ENCODE measurements around the gene TGM2.
A peak's percentile ranks its signal among the peaks of the same experiment; 100 is the strongest.
"Not testable (repeated sequence)": the region's sequence is repeated elsewhere in the genome, so short reads cannot be mapped to it uniquely, and the experiment has no call there.

TGM2 gene

DNA sequence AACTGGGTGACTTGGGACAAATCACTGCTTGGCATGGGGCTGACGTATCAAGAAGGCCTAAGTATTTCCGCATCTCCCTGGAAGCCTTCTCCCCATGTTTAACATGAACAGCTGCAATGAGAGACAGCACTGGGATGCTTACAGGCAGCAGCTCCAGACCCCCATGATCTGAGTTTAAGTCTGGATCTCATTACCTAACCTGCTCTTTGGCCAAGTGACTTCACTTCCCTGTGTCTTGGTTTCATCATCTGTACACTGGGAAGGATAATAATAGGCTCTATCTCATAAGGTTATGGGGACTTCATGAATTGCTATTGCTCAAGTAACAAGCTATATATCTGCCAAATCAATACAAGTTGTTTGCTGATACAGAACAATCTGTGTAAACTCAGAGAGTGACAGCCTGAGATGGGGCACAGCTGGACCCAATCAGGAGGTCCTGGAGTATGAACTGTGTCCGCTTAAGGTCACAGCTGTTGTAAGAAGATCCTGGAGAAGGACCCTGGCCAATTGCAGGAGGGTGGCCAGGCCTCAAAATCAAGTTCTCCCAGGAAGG, 56.0 kb downstream of the TGM2 start:
- no peak for FAIRE-seq
- no peak for DNase-seq (ENCODE audit: extremely low spot score, insufficient read length, low read depth)

DNA sequence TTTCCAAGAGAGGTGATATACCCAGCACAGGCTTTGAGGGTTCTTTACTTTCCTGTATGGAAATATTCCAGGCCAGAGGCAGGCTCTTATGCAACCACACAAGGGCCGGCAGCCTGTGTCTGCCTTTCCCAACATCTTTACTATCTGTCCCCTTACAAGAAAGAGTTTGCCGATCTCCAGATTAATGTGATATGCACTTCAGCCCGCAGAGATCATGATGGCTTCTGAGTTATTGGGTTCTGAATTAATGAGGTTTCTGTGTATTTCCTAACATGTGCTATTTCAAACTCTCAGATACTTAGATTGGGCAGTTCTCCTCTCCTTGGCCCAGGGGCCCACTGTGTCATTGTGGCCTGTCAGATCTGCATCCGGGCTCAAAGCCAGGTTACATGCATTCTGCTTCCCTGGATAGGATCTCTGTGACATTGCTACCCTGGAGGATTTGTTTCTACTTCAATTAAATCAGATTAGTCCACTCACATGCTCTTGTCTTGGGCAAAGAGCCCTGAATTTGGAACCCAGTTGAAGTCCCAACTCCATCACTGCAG, 56.6 kb downstream of the TGM2 start:
- DNase-seq (ENCODE audit: extremely low spot score, insufficient read length, low read depth), result no peak
- FAIRE-seq, result no peak

DNA sequence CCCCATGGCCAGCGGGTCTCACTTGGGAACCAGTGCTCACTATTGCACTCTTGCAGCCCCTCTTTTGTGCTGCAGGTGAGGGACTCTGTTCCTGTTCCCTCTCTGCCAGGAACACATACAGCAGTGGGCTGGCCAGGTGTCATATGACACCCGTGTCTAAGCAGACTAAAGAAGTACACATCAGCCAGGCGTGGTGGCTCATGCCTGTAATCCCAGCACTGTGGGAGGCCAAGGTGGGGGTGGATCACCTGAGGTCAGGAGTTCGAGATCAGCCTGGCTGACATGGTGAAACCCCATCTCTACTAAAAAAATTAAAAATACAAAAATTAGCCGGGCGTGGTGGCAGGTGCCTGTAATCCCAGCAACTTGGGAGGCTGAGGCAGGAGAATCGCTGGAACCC, 57.2 kb downstream of the TGM2 start:
- not testable (repeated sequence) for FAIRE-seq; DNase-seq (ENCODE audit: extremely low spot score, insufficient read length, low read depth)

DNA sequence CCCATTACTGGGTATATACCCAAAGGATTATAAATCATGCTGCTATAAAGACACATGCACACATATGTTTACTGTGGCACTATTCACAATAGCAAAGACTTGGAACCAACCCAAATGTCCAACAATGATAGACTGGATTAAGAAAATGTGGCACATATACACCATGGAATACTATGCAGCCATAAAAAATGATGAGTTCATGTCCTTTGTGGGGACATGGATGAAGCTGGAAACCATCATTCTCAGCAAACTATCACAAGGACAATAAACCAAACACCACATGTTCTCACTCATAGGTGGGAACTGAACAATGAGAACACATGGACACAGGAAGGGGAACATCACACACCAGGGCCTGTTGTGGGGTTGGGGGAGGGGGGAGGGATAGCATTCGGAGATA, 57.7 kb downstream of the TGM2 start:
- not testable (repeated sequence) for DNase-seq (ENCODE audit: extremely low spot score, insufficient read length, low read depth); FAIRE-seq

DNA sequence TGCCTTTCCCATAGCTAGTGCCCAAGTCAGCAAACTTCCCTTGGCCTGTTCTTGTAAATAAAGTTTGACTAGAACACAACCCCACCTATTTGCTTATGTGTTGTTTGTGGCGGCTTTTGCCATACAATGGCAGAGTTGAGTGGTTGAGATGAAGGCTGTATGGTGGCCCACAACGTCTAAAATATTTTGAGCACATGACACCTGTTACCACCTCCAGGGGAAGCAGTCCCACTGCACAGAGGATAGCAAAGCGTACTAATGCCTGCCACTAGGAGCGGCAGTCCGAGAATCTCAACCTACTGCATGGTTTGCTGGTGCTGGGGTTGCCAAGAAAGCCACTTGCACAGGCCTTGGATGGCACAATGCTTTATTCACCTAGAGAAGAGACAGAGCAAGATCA, 58.6 kb downstream of the TGM2 start:
- DNase-seq (ENCODE audit: extremely low spot score, insufficient read length, low read depth) (no peak), FAIRE-seq (no peak)

DNA sequence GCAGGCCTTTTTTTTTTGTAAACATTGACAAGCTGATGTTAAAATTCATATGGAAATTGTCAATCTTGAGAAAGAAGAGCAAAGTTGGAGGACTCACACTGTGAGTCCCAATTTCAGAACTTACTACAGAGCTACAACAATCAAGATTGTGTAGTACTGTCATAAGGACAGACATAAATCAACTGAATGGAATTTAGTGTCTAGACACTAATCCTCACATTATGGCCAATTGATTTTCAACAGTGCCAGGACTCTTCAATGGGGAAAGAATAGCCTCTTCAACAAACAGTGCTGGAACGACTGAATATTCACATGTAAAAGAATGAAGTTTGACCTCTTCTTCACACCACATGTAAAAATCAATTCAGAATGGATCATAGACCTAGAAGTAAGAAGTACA, 60.8 kb downstream of the TGM2 start:
- DNase-seq (ENCODE audit: extremely low spot score, insufficient read length, low read depth), result no peak
- no peak for FAIRE-seq

DNA sequence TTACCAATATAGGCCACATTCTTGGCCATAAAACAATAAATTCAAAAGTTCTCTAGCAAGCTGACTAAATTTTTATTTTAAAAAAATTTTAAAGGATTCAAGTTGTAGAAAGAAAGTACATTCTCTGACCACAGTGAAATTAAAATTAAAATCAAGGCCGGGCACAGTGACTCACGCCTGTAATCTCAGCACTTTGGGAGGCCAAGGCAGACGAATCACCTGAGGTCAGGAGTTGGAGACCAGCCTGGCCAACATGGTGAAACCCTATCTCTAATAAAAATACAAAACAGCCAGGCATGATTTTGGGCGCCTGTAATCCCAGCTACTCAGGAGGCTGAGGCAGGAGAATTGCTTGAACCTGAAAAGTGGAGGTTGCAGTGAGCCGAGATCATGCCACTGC, 62.9 kb downstream of the TGM2 start:
- not testable (repeated sequence) for FAIRE-seq

DNA sequence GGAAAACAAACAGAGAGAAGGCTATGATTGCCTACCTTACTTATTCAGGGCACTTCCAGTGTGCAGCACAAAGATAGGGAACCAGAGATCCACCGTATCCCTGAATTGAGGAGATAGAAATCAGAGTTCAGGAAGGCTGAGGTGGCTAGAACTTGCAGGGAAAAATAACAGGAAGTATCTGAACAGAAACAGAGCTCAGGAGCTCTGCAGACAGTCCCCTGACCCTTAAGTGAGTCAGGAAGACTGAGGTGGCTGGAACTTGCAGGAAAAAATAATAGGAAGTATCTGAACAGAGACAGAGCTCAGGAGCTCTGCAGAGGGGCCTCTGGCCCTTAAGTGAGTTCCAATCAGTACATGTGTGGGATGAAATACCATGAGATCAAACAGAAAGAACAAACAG, 66.1 kb downstream of the TGM2 start:
- FAIRE-seq (no peak), DNase-seq (ENCODE audit: extremely low spot score, insufficient read length, low read depth) (no peak)

More for the DNA sequence above, 62.9 kb downstream of the TGM2 start:
- not testable (repeated sequence) for DNase-seq (ENCODE audit: extremely low spot score, insufficient read length, low read depth)

DNA sequence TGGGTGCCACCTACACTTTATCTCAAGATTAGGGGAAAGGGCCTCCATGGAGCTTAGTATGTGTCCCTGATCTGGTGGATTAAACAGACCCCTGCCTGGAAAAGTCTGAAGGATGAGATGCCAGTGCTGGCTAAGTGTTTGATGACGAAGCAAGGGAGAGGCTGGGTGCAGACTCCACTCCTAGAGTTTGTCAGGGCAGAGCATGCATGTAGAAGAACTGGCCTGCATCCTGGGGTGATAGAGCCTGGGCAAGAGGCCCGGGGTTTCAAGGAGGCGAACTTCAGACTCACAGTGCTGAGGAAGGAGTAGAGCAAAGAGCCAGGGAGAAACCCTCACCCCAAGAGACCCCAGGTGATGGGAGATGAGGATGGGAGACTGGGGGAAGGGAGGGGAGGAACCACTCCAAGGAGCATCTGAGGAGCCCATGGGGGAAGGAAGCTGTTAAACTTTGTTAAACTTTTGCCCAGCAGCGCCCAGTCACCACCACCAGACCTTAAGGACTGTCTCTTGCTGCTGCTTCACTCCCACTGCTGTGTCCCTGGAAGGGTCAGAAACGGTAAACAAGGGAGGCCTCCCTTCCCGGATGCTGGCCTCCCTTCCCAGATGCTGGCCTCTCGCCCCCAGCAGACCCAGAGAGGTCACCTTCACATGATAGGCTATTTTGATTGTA, 69.9 kb downstream of the TGM2 start:
- DNase-seq (ENCODE audit: extremely low spot score, insufficient read length, low read depth) (no peak), FAIRE-seq (no peak)

DNA sequence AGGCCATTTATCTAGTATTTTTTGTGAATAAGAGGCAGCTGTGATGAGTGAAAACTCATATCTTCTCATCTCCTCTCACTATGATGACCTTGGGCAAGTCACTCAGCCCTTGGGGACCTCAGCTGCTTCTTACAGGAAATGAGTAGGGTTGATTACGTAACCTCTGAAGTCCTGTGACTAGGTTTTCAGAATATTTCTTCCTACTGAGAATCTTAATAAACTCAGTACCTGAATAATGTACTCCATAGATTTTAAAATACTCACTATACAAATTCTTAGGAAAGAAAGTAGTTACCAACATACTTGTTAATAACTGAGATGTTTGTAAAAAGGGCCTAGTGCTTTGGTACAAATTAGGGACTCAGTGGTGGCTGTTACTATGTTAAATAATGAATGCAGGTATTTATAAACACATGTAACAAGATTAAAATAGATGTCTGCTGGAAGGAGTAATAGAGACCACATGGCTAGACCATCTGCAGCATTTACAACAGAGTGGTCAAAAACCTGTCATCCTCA, 70.6 kb downstream of the TGM2 start:
- peak; percentile 88 for FAIRE-seq
- peak; percentile 49 for DNase-seq (ENCODE audit: extremely low spot score, insufficient read length, low read depth)

DNA sequence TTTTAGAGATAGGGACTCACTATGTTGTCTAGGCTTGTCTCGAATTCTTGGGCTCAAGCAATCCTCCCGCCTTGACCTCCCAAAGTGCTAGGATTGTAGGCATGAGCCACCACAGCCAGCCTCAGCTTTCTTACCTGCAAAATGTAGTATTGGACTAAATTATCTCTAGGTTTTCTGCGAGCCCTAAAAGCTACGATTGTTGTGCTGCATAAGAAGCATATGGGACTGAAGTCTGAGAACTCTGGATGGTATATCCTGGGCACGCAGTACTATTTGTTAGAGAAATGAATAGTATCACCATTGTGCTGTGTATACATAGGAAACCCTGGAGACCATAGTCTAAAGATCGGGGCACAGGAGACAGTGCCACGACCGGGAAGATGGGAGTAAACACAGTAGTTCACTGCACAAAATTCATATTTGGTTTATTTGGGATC, 71.4 kb downstream of the TGM2 start:
- DNase-seq (ENCODE audit: extremely low spot score, insufficient read length, low read depth), result no peak
- no peak for FAIRE-seq

DNA sequence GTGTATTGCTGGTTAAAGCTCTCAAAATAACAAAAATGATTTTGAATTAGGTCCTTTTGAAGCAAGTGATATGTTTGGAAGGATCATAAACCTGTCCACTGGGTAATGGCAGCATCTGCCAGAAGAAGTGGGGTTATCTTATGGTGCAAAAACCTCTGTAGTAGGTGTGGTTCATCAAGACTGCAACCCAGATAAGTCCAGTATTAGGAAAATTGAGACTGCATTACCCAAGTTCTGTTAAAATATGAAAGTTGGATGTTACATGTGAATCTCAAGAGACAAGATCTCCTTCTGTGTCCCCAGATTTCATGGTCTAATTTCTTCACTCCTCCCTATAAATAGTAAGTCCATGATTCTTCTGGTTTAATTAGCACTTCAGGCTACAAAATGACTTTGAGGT, 72.2 kb downstream of the TGM2 start:
- peak; percentile 45 for FAIRE-seq
- DNase-seq (ENCODE audit: extremely low spot score, insufficient read length, low read depth), result no peak

DNA sequence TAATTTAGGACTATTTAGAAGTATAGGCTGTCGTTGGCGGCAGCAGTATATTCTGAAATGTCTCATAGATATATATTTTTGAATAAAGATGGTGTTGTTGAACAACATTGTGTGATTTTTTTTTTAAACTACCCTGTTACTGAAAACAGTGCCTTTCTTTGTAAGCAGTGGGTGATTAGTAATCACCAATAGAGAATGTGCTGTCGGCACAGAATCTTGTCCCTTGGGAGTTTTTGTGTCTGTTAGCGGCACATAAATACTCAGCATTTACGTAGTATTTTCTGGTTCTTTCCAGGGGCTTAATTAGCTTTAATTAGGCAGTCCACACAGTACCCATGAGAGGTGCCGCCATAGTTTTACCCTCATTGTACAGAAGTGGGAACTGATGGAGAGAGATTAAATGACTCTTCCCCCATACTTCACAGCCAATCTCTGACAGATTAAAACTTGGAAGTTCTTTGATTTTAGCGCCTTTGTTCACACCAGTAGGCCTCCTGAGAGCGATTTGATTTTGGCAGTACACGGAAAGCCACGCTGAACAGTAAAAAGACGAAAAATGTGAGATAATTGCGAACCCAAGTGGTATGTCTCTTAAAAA, 72.7 kb downstream of the TGM2 start:
- DNase-seq (ENCODE audit: extremely low spot score, insufficient read length, low read depth) (no peak), FAIRE-seq (peak; percentile 44)

DNA sequence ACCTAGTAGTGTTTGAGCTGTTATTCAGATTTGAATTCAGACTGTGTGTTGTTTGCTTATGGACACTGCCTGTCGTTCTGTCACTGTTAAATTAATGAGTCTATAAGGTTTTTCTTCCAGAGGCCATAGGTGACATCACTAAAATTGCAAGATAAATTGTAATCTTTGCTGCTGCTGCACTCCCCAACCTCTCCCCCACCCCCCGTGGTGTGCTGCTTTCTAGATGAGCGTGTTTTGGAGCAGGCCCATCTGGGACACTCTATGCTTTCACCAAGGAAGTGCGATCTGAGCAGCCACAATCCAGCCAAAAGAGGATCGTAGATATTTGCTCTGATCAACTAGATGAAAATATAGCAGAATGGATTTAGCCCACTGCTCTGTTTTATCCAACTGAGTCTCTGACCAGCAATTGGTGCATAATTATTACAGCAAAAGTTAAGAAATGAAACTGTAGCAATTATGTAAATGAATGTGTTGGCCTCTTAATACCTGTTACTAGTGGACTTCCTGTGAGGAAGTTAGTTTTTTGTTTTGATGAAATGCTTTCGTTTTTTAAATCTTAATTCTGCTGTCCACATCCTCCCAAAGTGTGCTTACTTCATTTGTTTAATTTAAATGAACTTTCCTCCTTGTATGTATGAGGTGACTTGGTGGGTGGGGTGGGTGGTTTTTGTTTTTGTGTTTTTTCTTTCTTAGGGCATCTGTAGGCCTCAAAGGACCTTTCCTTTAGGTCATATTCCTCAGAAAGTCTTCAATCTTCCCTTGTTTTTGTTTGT, 73.4 kb downstream of the TGM2 start:
- FAIRE-seq, result peak; percentile 87

DNA sequence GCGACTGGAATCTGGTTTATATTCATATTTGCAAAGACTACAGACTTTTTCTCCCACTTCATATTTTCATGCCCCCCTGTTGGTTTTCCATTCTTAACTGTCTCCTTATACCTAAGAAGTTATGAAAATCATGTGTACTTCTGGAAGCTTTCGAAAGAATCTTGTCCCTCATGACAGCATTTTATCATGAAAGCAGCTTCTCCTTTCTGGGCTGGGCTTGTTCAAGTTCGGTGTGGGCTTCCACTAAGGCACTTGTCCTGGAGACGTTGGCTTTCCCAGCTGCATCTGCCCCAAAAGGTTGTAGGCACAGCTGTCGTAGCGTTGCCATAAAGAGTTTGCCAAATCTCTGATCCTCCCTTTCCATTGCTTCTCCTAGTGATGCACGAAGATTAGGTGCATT, 75.0 kb downstream of the TGM2 start:
- DNase-seq (ENCODE audit: extremely low spot score, insufficient read length, low read depth), result no peak
- FAIRE-seq, result no peak

More for the DNA sequence above, 73.4 kb downstream of the TGM2 start:
- DNase-seq (ENCODE audit: extremely low spot score, insufficient read length, low read depth), result no peak

DNA sequence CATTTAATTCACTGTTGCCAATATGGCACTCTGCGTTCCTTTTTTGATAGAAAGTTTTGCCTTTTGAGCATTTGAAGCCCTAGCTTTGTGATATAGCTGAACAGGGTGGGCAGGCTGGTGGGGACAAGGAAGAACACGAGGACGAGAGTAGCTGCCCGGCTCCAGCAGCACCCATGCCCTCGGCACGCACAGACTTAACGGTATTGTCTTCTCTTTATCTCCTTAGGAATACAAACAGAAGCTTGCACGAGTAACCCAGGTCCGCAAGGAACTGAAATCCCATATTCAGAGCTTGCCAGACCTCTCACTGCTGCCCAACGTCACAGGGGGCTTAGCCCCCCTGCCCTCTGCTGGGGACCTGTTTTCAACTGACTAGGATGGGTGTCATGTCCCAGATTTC, 75.6 kb downstream of the TGM2 start:
- DNase-seq (ENCODE audit: extremely low spot score, insufficient read length, low read depth) (no peak), FAIRE-seq (no peak)

DNA sequence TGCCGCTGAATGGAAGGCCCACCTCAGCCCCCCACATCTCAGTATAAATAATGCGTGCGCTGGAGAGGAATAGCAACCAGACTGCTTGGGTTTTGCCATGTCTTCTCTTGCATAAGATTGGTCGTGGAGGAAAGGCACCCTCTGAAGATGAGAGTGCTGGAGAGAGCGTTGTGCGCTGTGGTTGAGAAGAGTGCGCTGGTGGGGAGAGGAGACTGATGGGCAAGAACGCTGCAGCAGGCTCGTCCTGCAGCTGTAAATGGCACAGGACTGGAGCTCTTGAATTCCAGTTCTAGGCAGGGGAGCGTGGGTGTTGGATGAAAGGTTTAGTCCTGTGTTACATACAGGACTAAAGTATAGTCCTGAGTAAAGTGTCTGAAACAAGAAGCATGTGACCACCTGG, 80.0 kb downstream of the TGM2 start:
- DNase-seq (ENCODE audit: extremely low spot score, insufficient read length, low read depth), result no peak
- FAIRE-seq, result no peak

DNA sequence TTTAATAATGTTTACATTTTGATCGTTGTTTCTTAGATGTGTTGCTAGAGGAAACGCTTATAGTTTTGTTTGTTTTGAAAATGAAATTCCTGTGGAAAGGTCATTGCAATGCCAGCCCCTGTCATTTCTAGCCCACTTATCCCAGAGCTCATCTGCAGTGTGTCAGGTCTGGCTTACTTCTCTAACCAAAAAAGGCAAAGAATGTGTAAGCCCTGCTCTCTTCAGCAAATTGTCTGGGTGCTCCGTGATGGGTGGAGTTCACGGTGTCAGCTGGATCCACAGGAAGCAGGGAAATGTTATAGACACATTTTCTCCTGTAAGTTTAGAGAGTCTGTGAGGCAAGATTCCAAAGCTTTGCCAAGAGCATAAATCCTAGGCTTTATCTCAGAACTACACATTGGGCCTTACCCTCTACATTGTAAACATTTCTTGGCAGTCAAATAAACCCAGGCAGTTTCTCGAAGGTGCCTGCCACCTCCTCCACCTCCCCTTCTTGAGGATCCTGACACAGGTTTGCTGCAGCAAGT, 80.6 kb downstream of the TGM2 start:
- no peak for FAIRE-seq

DNA sequence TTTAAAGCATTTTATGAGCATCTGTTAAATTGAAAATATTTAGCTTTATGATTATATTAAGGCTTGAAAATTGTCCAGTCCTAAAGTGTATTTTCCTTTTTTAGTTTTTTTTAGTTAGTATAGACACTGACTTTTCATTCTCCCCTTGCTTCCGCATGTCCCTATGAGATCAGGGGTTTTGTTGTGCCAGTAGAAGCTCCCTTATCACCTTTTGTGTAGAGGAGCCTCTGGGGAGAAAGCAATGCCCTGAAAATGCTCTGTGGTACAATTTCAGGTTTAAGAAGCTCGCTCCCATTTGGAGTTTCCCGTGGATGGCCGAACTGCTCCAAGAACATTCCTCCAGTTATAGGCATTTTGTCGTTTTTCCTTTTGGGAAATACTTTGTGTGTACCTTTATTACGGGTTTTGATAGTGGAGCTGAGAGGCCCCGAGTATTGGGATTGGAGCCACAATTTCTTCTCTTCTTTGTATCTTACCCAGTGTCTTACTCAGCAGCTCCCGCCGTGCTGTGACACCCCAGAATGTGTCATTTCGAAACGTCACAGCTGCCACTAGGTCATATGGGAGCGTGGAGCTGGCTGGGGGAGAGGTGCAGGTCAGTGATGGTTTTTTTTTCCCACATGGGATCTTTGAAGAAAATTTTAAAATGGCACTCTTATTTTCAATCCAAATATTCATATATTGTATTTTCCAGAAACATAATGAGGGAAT, 81.6 kb downstream of the TGM2 start:
- no peak for FAIRE-seq
- DNase-seq (ENCODE audit: extremely low spot score, insufficient read length, low read depth), result no peak

More for the DNA sequence above, 80.6 kb downstream of the TGM2 start:
- no peak for DNase-seq (ENCODE audit: extremely low spot score, insufficient read length, low read depth)

Measured in GM18507 (cell line).